ENCODE data around the gene PIN4.

- TF ChIP-seq REST (IDR thresholded peaks at IDR 0.05; ENCODE audit: unreplicated experiment) (no peak), EZH2 (IDR thresholded peaks at IDR 0.05; ENCODE audit: low read depth, unreplicated experiment) (no peak)
Observed at GRCh38 chrX:72176981-72177380, 4.6 kb upstream of the PIN4 start.

All from GM23338 (cell line).